GM20000 (cell line): ENCODE data around the gene TMEM86B.
"Not testable (repeated sequence)": the region's sequence is repeated elsewhere in the genome, so short reads cannot be mapped to it uniquely, and the experiment has no call there.

Source experiments
- DNase-seq: peaks from one replicate; pipeline ENCODE4 v3.0.0; 2012; ENCODE audit warnings: low spot score
- CTCF ChIP-seq: IDR thresholded peaks from 2 replicates; pipeline ENCODE4 v1.5.1; 2012; ENCODE audit warnings: mild to moderate bottlenecking, control low read depth; ENCODE audit errors: extremely low read depth, missing control alignments

TMEM86B gene

GRCh38 chr19:55229145-55229788 lies 704 bp upstream of the TMEM86B start:
- no peak for TF ChIP-seq CTCF
- DNase-seq = no peak

GRCh38 chr19:55228015-55228391 lies 560 bp downstream of the TMEM86B start:
- TF ChIP-seq CTCF = no peak
- DNase-seq = no peak

- DNase-seq = no peak
- no peak for TF ChIP-seq CTCF
These were observed 1.1 kb downstream of the TMEM86B start for GRCh38 chr19:55227241-55228014.

GRCh38 chr19:55226788-55227187 lies 1.8 kb downstream of the TMEM86B start:
- no peak for DNase-seq
- no peak for TF ChIP-seq CTCF

- TF ChIP-seq CTCF = no peak
- DNase-seq = no peak
These were observed 2.3 kb downstream of the TMEM86B start for GRCh38 chr19:55226273-55226672.

- no peak for TF ChIP-seq CTCF
- DNase-seq = no peak
These were observed 3.1 kb downstream of the TMEM86B start for GRCh38 chr19:55225415-55225958.

GRCh38 chr19:55224679-55225414 lies 3.7 kb downstream of the TMEM86B start:
- not testable (repeated sequence) for DNase-seq
